8988T (cell line): Measurements from ENCODE around the gene SOX8.

ENCODE experiments used
- DNase-seq: peaks from one replicate; pipeline ENCODE4 v3.0.0; 2011

SOX8 gene

GRCh38 chr16:974611-975261 lies 6.8 kb upstream of the SOX8 start:
- DNase-seq = no peak

- DNase-seq = no peak
Observed at GRCh38 chr16:975291-975690, 6.3 kb upstream of the SOX8 start.

DNA sequence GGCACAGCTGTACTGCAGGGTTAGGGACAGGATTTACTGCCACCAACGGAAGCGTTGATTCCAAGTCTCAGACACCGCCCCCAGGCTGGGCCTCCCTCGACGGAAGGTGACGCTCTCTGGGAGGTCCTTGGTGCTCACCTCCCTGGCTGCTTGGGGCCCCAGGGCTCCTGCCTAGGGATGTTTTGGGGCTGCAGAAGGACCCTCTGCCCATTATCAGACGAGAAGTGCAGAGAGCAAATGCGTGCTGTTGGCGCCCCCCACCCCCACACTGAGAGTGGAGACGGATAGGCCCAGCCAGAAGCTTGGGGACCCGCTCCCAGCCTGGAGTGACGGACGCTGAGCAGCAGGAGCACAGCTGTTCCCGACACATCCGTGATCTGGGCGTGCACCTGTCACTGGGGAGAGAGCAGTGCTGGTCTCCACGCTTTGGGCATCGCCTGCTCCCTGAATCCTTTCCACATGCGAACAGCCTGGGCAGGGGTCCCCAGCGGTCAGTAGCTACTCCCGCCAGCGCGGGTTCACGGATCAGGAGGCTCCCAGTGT lies 5.1 kb upstream of the SOX8 start:
- no peak for DNase-seq

DNA sequence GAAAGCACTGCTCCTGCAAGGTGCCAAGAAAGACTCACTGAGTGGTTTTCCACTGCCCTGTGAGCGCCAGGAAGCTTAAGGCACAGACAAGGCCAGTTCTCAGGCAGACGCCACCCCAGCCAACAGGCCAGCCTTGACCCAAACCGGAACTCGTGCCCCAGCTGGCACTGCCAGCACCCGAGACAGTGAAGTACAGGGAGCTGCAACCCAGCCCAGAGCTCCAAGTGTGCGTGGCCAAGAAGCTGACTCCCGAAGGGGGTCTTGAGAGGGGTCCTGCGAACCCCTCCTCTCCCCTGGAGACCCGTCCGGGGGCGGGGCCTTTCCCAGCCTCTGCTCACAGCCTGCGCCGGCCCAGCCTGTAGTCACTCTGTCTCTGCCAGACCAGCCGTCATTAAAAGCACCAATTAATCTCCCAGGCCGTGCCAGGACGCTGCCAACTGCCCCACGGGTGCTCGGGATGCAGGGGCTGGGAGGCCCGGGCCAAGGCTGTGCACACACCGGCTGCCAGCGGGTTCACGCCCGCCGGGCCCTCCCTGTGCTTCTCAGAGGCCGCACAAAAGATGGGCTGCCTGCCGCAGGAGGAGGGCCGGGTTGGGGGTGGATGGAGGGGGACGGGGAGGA lies 4.4 kb upstream of the SOX8 start:
- no peak for DNase-seq

DNA sequence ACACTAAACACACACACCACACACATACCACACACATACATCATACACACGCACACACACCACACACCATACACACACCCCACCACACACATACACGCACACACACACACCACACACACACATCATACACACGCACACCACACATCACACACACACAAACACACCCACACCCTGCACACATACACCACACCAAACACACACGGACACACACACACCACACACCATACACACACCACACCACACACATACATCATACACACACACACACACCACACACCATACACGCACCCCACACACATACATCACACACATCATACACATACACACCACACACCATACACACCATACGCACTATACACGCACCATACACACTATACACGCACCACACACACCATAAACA lies 3.7 kb upstream of the SOX8 start:
- DNase-seq = no peak

GRCh38 chr16:978403-978802 lies 3.2 kb upstream of the SOX8 start:
- DNase-seq = no peak

GRCh38 chr16:979147-979546 lies 2.4 kb upstream of the SOX8 start:
- no peak for DNase-seq

GRCh38 chr16:979859-980594 lies 1.5 kb upstream of the SOX8 start:
- no peak for DNase-seq

- DNase-seq = no peak
Observed at GRCh38 chr16:980595-980854, 1.0 kb upstream of the SOX8 start.

GRCh38 chr16:982145-983043 lies 824 bp downstream of the SOX8 start:
- no peak for DNase-seq

GRCh38 chr16:983044-984030 lies 1.8 kb downstream of the SOX8 start:
- DNase-seq = no peak

DNA sequence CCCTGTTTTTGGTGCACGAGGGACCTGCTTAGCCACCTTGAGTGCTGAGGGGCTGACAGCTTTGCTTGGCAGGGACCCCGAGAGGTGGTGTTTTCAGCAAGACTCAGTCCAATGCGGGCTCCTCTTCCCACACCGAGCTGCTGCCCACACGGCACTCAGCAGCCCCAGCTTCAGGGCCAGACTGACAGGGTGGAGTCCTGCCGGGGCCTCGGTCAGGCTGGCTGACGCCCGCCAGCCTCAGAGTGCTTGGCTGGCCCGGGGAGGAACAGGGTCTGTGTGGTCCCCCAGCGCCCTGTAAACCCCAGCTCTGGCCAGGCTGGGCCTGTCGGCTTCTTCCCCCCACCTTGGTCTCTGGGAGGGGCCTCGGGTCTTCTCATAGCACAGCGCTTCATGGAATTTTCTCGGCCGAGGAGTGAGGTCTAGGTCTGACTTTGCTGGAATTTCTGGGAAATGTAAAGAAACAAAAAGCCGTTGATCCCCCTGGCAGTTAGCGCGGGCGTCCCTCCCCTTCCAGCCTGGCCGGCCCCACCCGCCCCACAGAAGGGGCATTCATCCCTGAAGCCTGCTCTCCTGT lies 2.6 kb downstream of the SOX8 start:
- no peak for DNase-seq

- DNase-seq = no peak
Observed at GRCh38 chr16:984736-985636, 3.4 kb downstream of the SOX8 start.

DNA sequence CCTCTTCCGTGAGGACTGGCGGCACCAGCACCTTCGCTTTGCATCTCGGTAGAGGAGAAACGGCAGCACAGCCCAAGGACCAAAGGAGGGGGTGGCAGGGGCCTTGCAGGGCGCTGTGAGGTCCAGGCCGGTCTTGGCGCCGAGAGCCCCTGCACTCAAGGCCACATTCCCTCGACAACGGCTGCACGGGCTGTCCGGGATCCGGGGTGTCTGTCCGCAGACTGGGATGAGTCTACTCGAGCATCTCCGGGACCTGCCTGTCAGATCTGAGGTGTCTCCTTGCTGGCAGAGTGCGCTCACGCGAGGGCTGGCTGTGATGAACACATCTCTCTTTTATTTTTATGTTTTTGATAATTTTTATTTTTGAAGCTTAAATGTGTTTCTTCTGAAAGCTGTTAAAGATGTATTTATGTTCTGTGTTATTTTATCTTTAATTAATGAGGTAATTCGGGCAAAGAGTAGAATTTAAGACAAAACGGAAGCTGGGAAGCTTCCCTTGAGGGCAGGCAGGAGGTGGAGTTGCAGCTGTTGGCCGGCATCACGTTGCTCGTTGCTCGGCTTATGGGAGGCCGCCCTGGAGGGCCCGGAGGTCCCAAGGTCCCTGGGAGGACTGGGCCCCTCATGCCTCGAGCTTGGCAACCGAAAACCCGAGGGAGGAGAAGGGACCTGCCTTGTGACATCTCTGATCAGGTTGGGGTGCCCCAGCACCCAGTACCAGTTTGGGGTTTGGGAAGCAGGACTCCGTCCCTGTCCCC lies 4.3 kb downstream of the SOX8 start:
- DNase-seq = no peak

DNA sequence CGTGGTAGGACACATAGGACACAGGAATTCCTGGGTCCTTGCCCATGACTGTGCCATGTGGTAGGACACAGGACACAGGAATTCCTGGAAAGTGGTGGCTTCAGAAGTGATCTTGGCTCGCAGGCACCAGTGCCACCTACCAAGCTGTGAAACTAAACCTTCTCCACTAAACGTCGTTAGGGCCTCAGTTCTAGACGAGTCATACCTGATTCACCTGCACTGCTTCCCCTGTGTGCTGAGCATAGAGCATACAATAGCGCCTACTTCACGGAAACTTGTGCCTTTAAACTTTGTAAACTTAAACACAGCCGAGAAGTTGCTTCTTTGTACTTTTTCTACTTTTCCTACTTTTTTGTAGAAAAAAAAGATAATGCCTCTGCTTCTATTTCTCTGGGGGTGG lies 4.8 kb downstream of the SOX8 start:
- DNase-seq = no peak

GRCh38 chr16:986925-987582 lies 5.5 kb downstream of the SOX8 start:
- DNase-seq = no peak

DNA sequence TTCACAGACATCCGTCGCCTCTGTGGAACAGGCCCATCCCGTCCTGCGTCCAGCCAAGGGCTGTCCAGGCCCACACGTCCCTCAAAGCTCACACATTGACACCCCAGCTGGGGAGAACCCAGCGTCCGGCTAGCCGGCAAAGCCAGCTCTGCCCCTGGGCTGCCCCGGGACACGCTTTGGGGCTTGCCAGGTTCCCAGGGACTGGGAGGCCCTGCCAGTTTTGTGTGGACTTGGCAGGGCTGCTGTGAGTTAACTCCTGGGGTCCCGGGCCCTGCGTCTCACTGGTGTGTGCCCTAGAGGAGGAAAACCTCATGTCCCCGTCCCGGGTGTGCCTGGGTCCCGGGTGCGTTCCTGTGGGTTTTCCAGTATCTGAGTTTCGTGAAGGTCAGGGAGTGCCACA lies 6.3 kb downstream of the SOX8 start:
- DNase-seq = no peak

DNA sequence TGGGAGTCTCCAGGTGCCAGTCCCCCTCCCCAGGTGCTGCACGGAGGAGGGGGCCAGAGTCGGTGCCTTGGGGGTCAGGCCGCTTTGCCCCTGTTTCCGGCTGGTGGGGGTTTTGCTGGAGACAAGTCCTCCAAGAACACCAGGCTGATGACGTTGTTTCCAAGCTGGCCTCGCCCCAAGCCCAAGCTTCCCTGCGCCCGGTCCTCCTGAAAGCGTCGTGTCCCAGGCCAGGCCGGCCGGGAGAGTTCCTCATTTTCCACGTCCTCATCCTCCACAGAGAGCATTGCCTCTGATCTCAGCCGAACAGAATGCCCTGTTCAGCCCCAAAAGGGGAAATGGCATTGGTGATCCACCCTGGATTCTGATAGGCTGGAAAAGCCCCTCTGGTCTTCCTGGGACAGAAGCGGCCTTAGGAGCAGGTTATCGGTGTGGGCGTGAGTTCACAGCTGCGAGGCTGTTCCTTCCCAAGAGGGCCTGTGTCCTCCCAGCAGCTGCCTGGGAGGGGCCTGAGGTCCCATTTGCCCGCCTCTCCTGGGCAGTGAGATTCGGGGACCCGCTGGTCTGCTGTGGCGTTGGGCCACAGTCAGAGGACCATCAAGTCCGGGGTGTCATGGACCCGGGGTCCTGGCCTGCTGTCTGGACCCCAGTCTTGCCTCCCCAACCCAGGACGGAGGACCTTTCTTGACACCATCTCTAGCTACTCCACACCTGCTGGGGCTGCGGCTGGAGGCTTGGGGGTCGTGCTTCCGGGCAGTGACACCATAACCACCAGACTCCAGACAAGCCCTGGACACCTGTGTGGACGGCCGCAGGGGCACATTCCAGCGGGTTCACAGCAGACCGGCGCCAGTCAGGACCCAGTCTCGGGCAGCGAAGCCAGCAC lies 7.1 kb downstream of the SOX8 start:
- no peak for DNase-seq
